Ureter (tissue), 1 donor: ENCODE measurements around the gene ARHGEF11. TPM values are rescaled to one million over a fixed set of nuclear protein-coding genes. Genes with fewer than 3 reads are reported as not detected.
"Not testable (repeated sequence)": the region's sequence is repeated elsewhere in the genome, so short reads cannot be mapped to it uniquely, and the experiment has no call there.

Experiments
- DNase-seq: peaks from one replicate; pipeline ENCODE4 v3.0.0-alpha.2; 2020; ENCODE audit warnings: low spot score
- total RNA-seq: library from RNA; stranded (reverse); gene quantifications from one replicate; pipeline ENCODE4 v1.2.4, GENCODE V29; 2023
- donor health status: DM: yes; HTN: yes; CAD: no.

The ARHGEF11 gene, protein sequence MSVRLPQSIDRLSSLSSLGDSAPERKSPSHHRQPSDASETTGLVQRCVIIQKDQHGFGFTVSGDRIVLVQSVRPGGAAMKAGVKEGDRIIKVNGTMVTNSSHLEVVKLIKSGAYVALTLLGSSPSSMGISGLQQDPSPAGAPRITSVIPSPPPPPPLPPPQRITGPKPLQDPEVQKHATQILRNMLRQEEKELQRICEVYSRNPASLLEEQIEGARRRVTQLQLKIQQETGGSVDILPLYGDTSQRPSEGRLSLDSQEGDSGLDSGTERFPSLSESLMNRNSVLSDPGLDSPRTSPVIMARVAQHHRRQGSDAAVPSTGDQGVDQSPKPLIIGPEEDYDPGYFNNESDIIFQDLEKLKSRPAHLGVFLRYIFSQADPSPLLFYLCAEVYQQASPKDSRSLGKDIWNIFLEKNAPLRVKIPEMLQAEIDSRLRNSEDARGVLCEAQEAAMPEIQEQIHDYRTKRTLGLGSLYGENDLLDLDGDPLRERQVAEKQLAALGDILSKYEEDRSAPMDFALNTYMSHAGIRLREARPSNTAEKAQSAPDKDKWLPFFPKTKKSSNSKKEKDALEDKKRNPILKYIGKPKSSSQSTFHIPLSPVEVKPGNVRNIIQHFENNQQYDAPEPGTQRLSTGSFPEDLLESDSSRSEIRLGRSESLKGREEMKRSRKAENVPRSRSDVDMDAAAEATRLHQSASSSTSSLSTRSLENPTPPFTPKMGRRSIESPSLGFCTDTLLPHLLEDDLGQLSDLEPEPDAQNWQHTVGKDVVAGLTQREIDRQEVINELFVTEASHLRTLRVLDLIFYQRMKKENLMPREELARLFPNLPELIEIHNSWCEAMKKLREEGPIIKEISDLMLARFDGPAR (N-terminal part only)
- 47.4 TPM for total RNA-seq

DNA sequence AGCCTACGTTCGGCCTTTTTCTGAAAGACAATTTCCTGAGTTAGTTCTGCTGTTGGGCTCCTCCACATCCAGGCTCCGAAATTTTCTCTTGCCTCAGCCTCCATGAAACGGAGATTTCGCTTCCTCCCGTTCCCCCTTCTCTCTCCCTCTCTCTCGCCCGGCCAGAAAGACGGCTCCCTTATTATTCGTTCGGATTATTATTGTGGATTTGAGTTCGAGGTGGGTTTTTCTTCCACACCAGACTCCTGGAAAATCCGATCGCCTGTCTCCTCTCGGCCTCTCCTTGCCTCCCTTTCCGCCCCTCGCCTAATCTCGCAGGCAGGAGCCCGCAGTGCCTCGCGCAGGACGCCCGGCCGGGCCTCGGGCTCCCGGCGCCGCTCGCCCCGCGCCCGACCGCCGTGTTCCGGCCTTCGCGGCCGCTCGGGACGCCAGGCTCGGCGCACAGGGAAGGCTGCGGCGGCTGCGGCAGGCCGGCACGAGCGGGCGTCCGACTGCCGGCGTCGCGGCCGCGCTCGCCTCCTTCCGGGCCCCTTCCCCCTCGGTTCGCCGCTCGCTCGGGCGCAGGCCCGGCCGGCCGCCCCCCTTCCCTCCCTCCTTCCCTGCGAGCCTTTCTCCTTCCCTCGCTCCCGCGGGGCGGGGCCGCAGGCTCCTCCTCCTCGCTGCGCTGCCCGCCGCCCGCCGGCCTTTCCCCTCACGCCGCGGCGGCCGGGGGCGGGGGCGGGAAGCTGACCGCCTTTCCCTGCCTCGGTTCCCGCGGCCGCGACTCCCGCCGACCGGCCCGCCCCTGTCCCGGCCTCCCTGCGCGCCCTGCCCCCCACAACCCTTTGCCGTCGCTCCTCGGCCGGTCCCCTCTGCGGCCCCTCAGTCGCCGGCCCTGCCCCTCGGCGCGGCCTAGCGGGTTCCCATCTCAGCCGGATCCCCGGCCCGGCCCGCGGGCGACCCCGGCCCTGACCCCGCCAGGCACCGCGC is at the start of gene ARHGEF11:
ARHGEF11 (minus strand) TSS at position 493 of the 969 bp plus-strand sequence. CDS start 1,412 bp downstream, outside the sequence.
- peak; percentile 92 for DNase-seq

GRCh38 chr1:157095091-157095490 is 49.5 kb upstream of the ARHGEF11 start:
- DNase-seq: no peak

GRCh38 chr1:157092831-157093230 is 47.3 kb upstream of the ARHGEF11 start:
- no peak for DNase-seq

DNA sequence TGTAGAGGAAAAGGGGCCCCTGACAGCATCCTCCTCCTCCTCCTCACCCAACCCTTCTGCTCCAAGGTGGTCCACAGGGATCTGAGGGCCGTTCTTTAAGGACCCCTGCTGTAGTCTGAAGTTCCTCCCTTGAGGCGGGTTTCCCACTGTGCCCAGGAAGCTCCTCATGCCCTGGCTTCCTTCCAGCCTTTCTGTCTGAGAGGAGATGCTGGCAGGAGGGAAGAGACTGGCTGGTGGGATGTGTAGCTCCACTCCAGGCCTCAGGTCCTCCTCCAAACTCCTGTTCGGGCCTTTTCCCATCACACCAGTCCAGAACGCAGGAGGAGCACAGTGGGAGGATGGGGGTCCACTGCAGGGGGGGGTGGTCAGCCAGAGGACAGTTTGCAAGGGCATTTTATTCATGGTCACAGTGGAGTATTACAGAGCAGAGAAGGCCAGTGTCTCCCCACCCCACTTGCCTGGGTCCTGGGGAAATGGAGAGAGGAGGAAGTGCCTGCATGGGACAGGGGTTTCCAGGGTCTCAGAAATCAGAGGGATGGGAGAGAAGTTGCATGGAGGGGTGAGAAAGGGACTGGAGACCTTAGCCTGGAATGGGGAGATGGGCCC is 46.2 kb upstream of the ARHGEF11 start:
- DNase-seq: no peak

- no peak for DNase-seq
Measured at GRCh38 chr1:157091186-157091585, 45.6 kb upstream of the ARHGEF11 start.

- DNase-seq: no peak
Measured at GRCh38 chr1:157090771-157091170, 45.2 kb upstream of the ARHGEF11 start.

DNA sequence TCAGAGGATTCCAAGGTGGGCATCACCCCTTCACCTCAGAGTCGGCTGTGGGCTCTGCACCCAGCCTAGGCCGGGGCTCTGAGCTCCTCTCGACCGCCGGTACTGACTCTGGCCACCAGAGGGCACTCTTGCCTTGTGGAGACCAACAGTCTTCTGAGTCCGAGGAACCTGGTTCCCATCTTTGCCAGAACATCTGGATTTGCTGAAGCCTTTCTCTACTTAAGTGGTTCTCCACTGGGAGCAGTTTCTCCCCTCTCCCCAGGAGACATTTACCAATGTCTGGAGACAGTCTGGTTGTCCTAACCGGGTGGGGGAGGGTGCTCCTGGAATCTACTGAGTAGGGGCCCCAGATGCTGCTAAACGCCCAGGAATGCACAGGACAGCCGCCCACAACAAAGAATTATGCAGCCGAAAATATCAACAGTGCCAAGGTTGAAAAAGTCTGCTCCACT is 44.7 kb upstream of the ARHGEF11 start:
- peak; percentile 89 for DNase-seq

- no peak for DNase-seq
Measured at GRCh38 chr1:157089789-157090188, 44.2 kb upstream of the ARHGEF11 start.

DNA sequence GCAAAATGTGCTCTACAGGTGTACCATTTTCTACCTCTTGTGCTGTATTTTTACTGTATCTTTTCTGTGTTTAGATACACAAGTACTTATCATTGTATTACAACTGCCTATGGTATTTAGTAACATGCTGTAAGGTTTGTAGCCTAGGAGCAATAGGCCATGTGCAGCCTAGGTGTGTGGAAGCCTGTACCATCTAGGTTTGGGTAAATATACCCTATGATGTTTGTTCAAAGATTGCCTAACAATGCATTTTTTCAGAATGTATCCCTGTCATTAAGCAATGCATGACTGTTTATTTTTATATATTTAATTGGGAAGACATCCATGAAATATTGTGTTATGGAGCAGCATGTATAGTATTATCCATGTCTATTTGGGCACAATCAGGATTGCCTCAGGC is 43.1 kb upstream of the ARHGEF11 start:
- DNase-seq: no peak

DNA sequence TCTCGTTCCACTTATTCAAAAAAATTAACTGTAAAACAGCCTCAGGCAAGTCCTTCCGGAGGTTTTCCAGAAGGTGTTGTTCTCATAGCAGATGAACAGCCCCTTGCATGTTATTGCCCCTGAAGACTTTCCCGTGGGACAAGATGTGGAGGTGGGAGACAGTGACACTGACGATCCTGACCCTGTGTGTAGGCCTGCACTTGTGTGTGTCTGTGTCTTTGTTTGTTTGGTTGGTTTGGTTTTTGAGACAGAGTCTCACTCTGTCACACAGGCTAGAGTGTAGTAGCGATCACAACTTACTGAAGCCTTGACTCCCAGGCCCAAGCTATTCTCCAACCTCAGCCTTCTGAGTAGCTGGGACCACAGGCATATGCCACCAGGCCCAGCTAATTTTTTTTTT is 41.5 kb upstream of the ARHGEF11 start:
- DNase-seq: no peak

- peak; percentile 43 for DNase-seq
Measured at GRCh38 chr1:157086299-157086698, 40.8 kb upstream of the ARHGEF11 start.

- peak; percentile 14 for DNase-seq
Measured at GRCh38 chr1:157085421-157085820, 39.9 kb upstream of the ARHGEF11 start.

GRCh38 chr1:157084720-157085119 is 39.2 kb upstream of the ARHGEF11 start:
- DNase-seq: peak; percentile 25

- DNase-seq: no peak
Measured at GRCh38 chr1:157081707-157082106, 36.2 kb upstream of the ARHGEF11 start.

GRCh38 chr1:157080714-157081113 is 35.2 kb upstream of the ARHGEF11 start:
- no peak for DNase-seq

- DNase-seq: no peak
Measured at GRCh38 chr1:157077394-157077793, 31.9 kb upstream of the ARHGEF11 start.

DNA sequence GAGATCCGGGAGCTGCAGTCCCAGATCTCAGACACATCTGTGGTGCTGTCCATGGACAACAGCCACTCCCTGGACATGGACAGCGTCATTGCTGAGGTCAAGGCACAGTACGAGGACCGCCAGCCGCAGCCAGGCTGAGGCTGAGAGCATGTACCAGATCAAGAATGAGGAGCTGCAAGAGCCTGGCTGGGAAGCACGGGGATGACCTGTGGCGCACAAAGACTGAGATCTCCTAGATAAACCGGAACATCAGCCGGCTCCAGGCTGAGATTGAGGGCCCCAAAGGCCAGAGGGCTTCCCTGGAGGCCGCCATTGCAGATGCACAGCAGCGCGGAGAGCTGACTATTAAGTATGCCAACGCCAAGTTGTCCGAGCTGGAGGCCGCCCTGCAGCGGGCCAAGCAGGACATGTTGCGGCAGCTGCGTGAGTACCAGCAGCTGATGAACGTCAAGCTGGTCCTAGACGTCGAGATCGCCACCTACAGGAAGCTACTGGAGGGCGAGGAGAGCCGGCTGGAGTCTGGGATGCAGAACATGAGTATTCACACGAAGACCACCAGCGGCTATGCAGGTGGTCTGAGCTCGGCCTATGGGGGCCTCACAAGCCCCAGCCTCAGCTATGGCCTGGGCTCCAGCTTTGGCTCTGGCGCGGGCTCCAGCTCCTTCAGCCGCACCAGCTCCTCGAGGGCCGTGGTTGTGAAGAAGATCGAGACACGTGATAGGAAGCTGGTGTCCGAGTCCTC is 28.6 kb upstream of the ARHGEF11 start:
- DNase-seq: peak; percentile 73

DNA sequence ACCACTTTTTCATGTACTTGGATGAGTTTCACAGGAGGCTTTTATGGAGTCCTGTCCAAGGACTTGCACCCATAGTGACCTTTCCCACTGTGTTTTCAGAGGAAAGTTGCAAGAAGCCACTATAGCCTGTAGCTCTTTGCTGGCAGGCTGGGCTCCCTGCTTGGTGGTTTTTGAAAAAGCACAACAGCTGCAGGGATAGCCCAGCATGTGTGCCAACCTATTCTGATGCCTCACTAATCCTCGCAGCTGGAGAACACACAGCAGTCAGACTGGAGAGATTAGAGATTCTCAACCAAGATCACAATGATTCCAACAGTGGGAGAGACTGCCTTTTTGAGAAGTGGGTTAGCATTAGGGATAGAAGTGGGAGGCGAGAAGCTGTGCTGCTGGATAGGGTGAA is 24.1 kb upstream of the ARHGEF11 start:
- DNase-seq: no peak

DNA sequence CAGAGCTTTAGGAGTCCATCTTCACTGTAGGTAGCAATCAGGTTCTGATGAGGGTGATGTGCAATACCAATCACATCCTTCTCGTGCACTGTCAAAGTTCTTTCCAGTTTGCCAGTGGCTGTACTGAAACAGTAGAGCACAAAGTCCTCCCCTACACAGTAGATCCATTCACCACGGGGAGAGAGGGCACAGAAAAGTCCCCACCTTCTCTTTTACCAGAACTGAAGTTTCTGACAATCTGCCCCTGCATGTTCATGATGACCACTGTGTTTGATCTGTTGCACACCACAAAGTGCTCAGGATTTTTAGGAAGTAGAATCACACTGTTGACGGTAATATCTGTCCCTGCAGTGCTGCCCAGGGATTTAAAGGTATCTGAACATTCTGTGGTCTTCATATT is 13.7 kb upstream of the ARHGEF11 start:
- DNase-seq: not testable (repeated sequence)

DNA sequence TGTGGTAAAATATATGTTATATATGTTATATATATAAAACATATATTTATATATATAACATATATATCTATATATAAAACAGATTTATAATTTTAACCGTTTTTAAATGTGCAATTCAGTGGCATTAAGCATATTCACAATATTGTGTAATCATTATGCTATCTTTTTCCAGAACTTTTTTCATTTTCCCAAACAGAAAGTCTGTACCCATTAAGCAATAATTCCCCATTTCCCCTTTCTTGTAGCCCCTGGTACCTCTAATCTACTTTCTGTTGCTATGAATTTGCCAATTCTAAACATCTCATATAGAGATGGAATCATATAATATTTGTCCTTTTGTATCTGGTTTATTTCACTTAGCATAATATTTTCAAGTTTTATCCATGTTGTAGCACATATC is 10.7 kb upstream of the ARHGEF11 start:
- DNase-seq: no peak
